ENCODE data around the gene COL4A2.
"Not testable (repeated sequence)": the region's sequence is repeated elsewhere in the genome, so short reads cannot be mapped to it uniquely, and the experiment has no call there.

The COL4A2 gene

DNA sequence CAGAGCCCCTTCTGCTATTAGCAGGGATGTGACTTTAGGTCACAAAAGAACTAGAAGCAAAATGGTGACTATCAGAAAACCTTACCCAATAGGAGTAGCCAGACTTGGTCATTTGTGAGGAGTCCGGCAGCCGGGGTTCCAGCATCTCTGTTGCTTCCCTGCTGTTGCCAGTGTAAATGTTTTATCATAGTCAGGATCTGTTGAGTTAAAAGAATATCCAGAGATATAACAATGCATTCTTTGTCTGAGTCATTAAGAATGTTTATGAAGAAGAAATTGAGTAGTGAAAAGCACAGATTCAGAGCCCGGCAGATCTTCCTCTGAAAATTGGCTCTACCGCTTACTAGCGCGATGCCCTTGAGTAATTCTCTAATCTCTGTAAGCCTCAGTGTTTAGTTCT lies 84.2 kb downstream of the COL4A2 start:
- H3K4me1 Mint-ChIP-seq = peaks cover 61% of the 10 kb centered on the region
- H3K4me3 Mint-ChIP-seq = no peak overlapping the region
- H3K27ac Mint-ChIP-seq = peak overlapping the region; percentile 83 to 95 (median 88)
- H3K27me3 Mint-ChIP-seq (ENCODE audit: low read depth) = no peaks in the 10 kb centered on the region
- TF ChIP-seq, protein P1, sequence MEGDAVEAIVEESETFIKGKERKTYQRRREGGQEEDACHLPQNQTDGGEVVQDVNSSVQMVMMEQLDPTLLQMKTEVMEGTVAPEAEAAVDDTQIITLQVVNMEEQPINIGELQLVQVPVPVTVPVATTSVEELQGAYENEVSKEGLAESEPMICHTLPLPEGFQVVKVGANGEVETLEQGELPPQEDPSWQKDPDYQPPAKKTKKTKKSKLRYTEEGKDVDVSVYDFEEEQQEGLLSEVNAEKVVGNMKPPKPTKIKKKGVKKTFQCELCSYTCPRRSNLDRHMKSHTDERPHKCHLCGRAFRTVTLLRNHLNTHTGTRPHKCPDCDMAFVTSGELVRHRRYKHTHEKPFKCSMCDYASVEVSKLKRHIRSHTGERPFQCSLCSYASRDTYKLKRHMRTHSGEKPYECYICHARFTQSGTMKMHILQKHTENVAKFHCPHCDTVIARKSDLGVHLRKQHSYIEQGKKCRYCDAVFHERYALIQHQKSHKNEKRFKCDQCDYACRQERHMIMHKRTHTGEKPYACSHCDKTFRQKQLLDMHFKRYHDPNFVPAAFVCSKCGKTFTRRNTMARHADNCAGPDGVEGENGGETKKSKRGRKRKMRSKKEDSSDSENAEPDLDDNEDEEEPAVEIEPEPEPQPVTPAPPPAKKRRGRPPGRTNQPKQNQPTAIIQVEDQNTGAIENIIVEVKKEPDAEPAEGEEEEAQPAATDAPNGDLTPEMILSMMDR (IDR thresholded peaks at IDR 0.05; ENCODE audit: unreplicated experiment in 3 of 3) = no peak
- H3K36me3 Mint-ChIP-seq (ENCODE audit: low read depth) = peaks cover 50% of the 10 kb centered on the region
- H3K9me3 Mint-ChIP-seq = peaks cover 5% of the 10 kb centered on the region

DNA sequence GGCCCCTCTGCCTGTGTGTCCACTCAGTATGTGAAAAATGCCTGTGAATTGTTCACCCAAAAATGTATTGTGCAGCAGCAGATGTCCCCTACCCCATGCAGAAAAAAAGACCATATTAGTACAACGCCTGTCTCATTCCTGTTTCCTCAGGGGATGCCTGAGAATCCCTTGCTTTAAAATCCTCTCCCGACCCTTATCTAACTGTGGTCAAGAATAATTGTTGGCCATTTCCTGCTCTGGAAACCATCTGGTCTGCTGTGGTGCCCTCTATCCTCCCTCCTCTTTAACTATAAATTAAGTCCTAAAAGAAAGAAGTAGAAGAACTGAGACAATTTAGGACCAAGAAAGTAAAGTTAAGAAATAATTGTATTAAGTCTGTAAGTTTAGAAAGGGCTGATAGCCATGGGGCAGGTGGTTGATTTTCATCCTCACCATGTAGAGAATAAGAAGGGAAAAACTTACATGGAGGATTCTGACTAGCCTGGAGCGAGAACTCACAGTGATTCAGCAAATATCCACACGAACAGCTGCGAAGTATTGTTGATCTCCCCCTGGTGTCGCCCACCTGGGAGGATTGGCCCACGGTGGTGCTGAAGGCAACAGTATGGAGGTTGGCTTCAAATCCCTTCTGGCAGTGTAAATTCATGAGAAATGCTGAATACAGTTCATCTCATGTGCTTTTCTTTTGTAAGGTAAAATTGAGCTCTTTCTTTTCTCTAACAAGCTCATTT lies 85.6 kb downstream of the COL4A2 start:
- no peaks in the 10 kb centered on the region for H3K27me3 Mint-ChIP-seq (ENCODE audit: low read depth)
- peak overlapping the region in 2 of 3 experiments; percentile 12 to 46 for H3K4me3 Mint-ChIP-seq
- H3K9me3 Mint-ChIP-seq = peaks cover 5% of the 10 kb centered on the region
- peak overlapping the region; percentile 83 to 95 (median 88) for H3K27ac Mint-ChIP-seq
- H3K4me1 Mint-ChIP-seq = peaks cover 74% of the 10 kb centered on the region
- TF ChIP-seq, protein P1 (IDR thresholded peaks at IDR 0.05; ENCODE audit: unreplicated experiment in 3 of 3) = no peak
- H3K36me3 Mint-ChIP-seq (ENCODE audit: low read depth) = peaks cover 57% of the 10 kb centered on the region

DNA sequence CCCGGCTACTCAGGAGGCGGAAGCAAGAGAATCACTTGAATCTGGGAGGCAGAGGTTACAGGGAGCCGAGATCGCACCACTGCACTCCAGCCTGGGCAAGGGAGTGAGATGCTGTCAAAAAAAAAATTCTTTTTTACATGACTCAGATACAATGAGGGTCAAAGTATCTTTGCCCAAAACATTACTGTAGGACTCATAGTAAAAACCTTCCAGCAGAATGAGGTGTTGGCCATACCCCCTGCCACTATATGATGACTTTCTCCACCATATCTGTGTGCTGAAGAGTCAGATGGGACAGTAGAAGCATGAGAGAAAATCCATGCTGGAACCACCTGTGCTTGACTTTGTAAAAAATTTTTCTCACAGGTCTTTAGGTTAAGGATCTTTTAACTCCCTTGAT lies 86.7 kb downstream of the COL4A2 start:
- TF ChIP-seq, protein P1 (IDR thresholded peaks at IDR 0.05; ENCODE audit: unreplicated experiment in 3 of 3) = no peak
- Mint-ChIP-seq H3K27me3 (ENCODE audit: low read depth) (no peaks in the 10 kb centered on the region), H3K36me3 (ENCODE audit: low read depth) (peaks cover 51% of the 10 kb centered on the region), H3K4me3 (no peak overlapping the region), H3K9me3 (peaks cover 5% of the 10 kb centered on the region), H3K4me1 (peaks cover 74% of the 10 kb centered on the region), H3K27ac (peak overlapping the region in 2 of 3 experiments; percentile 64 to 93)

DNA sequence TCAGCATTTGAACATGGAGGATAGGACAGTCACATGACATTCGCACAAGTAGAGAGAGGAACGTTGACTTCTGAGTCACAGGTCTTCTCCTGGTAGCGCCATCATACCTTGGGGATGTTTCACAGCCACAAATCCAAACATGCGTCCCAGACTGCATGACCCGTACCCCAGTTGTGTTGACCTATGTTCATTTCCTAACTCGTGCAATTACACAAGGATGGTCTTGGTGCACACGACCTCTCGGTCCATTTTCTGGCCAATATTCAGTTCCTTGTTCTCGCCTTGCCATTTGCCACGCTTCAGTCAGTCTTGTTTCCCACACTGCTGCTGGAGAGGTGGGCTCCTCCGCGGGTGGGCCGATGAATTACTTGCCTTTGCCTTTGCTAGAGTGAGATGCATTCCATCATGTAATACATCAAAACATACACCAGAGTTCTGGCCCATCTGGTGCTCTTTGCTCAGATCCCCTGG lies 87.3 kb downstream of the COL4A2 start:
- Mint-ChIP-seq H3K9me3 (peaks cover 5% of the 10 kb centered on the region), H3K36me3 (ENCODE audit: low read depth) (peaks cover 45% of the 10 kb centered on the region), H3K4me3 (no peak overlapping the region), H3K4me1 (peaks cover 72% of the 10 kb centered on the region), H3K27ac (peak overlapping the region; percentile 23 to 93 (median 64)), H3K27me3 (ENCODE audit: low read depth) (no peaks in the 10 kb centered on the region)
- TF ChIP-seq, protein P1 (IDR thresholded peaks at IDR 0.05; ENCODE audit: unreplicated experiment in 3 of 3) = no peak

DNA sequence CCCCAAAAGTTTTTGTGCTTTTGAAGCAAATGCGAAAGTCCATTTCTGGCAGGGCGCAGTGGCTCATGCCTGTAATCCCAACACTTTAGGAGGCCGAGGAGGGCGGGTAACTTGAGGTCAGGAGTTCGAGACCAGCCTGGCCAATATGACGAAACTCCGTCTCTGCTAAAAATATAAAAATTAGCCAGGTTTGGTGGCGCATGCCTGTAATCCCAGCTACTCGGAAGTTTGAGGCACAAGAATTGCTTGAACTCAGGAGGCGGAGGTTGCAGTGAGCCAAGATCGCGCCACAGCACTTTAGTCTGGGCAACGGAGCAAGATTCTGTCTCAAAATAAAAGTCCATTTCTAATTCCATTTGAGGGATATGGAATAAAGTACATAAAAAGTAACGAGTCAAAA lies 88.5 kb downstream of the COL4A2 start:
- Mint-ChIP-seq H3K36me3 (ENCODE audit: low read depth) (peaks cover 41% of the 10 kb centered on the region), H3K27ac (peak overlapping the region in 2 of 3 experiments; percentile 64 to 93), H3K4me1 (peaks cover 81% of the 10 kb centered on the region)
- H3K27me3 Mint-ChIP-seq (ENCODE audit: low read depth); H3K9me3 Mint-ChIP-seq; H3K4me3 Mint-ChIP-seq: not testable (repeated sequence)

DNA sequence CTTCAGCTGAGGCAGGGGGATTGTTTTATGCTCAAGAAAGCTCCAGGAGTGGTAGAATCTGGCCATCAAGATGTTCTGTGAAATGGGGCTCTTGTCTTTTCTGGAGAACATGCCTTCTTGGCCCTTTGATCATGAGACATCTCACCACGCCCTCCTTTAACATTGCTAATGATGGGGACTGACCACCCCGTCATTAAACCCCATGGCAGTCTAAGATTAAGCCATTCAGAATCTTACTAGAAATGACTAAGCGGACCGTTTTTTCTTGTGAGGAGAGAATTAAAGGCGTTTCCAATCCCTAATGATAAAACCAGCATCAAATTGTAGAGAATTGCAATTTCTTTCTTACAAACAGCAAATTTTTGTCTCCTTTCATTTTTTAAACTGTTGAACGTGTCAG lies 89.4 kb downstream of the COL4A2 start:
- peaks cover 3% of the 10 kb centered on the region for H3K9me3 Mint-ChIP-seq
- no peak overlapping the region for H3K4me3 Mint-ChIP-seq
- peaks cover 33% of the 10 kb centered on the region for H3K36me3 Mint-ChIP-seq (ENCODE audit: low read depth)
- H3K27ac Mint-ChIP-seq = peak overlapping the region in 2 of 3 experiments; percentile 88 to 93
- H3K4me1 Mint-ChIP-seq = peaks cover 78% of the 10 kb centered on the region
- H3K27me3 Mint-ChIP-seq (ENCODE audit: low read depth) = no peaks in the 10 kb centered on the region
- TF ChIP-seq, protein P1 (IDR thresholded peaks at IDR 0.05; ENCODE audit: unreplicated experiment in 3 of 3) = no peak
